DOHH2 (cell line): Measurements from ENCODE around the gene RYR2.

Experiments
- H3F3A ChIP-seq: fragments of 200-600 bp; sonication (generic), shearing (Covaris generic); 2 replicates; pipeline ENCODE4 v1.6.0; 2016; ENCODE audit warnings: antibody characterized with exemption, mild to moderate bottlenecking; ENCODE audit not compliant: control insufficient read depth, insufficient read depth
- H3K27ac ChIP-seq: fragments of 200-600 bp; sonication (generic); 2 replicates; pipeline ENCODE4 v1.5.1; 2014; ENCODE audit warnings: low read depth, mild to moderate bottlenecking, low read length, moderate library complexity
- H3K27me3 ChIP-seq: fragments of 200-600 bp; sonication (generic); 2 replicates; pipeline ENCODE4 v1.6.1; 2014; ENCODE audit warnings: mild to moderate bottlenecking, low read length, mixed read lengths; ENCODE audit not compliant: control insufficient read depth
- H3K36me3 ChIP-seq: fragments of 200-600 bp; sonication (generic); 2 replicates; pipeline ENCODE4 v1.6.1; 2014; ENCODE audit warnings: mild to moderate bottlenecking, low read length, moderate library complexity, mixed read lengths; ENCODE audit not compliant: control insufficient read depth
- H3K4me1 ChIP-seq: fragments of 200-600 bp; sonication (generic); 2 replicates; pipeline ENCODE4 v1.6.1; 2014; ENCODE audit warnings: mild to moderate bottlenecking, low read length, mixed read lengths; ENCODE audit not compliant: control insufficient read depth
- H3K4me2 ChIP-seq: fragments of 200-600 bp; sonication (generic); 2 replicates; pipeline ENCODE4 v1.6.0; 2014; ENCODE audit warnings: mild to moderate bottlenecking, low read length, moderate library complexity
- H3K4me3 ChIP-seq: fragments of 200-600 bp; sonication (generic); 2 replicates; pipeline ENCODE4 v1.5.1; 2014; ENCODE audit warnings: mild to moderate bottlenecking, low read length, mixed read lengths
- H3K79me2 ChIP-seq: fragments of 200-600 bp; sonication (generic); 2 replicates; pipeline ENCODE4 v1.6.1; 2014; ENCODE audit warnings: mild to moderate bottlenecking, low read length, mixed read lengths; ENCODE audit not compliant: control insufficient read depth
- H3K9me2 ChIP-seq: fragments of 200-600 bp; sonication (generic); replicated peaks from 2 replicates; pipeline ENCODE4 v1.6.1; 2014; ENCODE audit warnings: mild to moderate bottlenecking, low read length, mixed read lengths; ENCODE audit not compliant: control insufficient read depth
- H3K9me3 ChIP-seq: fragments of 200-600 bp; sonication (generic); 2 replicates; pipeline ENCODE4 v1.6.1; 2014; ENCODE audit warnings: antibody characterized with exemption, low read length, mixed read lengths; ENCODE audit not compliant: control insufficient read depth, insufficient read depth
- H4K20me1 ChIP-seq: fragments of 200-600 bp; sonication (generic); 2 replicates; pipeline ENCODE4 v1.6.0; 2014; ENCODE audit warnings: low read depth, mild to moderate bottlenecking, antibody characterized with exemption, low read length, moderate library complexity; ENCODE audit not compliant: control insufficient read depth, insufficient read depth
- CTCF ChIP-seq: fragments of 200-600 bp; sonication (generic); IDR thresholded peaks from one replicate; pipeline ENCODE4 v1.5.1; 2014; ENCODE audit warnings: antibody characterized with exemption, mild to moderate bottlenecking, low read depth, low read length; ENCODE audit not compliant: poor library complexity, severe bottlenecking
- EZH2phosphoT487 ChIP-seq: fragments of 200-600 bp; sonication (generic); IDR thresholded peaks from 2 replicates; pipeline ENCODE4 v1.6.1; 2017; ENCODE audit warnings: borderline replicate concordance, mild to moderate bottlenecking, antibody characterized with exemption, low read length, moderate library complexity, mixed read lengths

The RYR2 gene

DNA sequence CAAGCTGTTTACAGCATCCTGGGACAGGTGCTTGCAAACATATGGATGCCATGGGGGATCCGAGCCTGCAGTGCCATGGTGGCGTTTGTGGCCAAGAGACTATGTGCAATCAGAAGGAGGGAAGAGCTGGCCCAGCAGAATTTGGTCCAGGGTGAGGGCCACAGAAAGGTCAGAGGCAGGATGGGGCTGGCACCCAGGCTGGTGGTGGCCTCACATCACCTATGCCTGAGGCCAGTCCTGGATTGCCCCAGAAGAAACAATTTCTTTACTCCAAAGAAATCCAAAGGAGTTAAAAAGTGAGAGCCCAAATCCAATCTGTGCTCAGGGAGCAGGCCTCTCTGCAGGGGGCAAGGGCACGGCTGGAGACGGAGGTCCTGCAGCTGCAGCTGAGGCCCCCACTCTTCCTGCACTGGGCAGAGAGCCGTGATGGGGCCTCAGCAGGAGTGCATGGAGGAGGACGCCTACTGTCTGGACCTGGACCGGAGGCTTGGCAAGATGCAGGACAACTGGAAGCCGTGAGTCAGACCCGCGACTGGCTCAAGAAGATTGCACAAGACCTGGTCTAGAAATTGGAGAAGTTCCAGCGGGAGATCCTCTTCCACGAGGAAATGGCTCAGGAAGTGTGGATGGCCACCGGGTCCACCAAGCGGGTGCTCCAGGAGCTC is 163.5 kb downstream of the RYR2 start:
- H3K4me3 ChIP-seq = no peak overlapping the region
- no peaks in the 10 kb centered on the region for H3K36me3 ChIP-seq
- no peaks in the 10 kb centered on the region for H3K9me3 ChIP-seq
- no peak overlapping the region for H3K4me2 ChIP-seq
- H3K9me2 ChIP-seq = no peaks in the 10 kb centered on the region
- TF ChIP-seq EZH2phosphoT487 (no peak), CTCF (no peak)
- H4K20me1 ChIP-seq = no peaks in the 10 kb centered on the region
- H3K27me3 ChIP-seq = no peaks in the 10 kb centered on the region
- no peak overlapping the region for H3K27ac ChIP-seq
- no peaks in the 10 kb centered on the region for H3K79me2 ChIP-seq
- no peaks in the 10 kb centered on the region for H3F3A ChIP-seq
- no peaks in the 10 kb centered on the region for H3K4me1 ChIP-seq

GRCh38 chr1:237206065-237206414 is 164.1 kb downstream of the RYR2 start:
- Histone ChIP-seq H3K36me3 (no peaks in the 10 kb centered on the region), H3K27ac (no peak overlapping the region), H3K4me1 (no peaks in the 10 kb centered on the region), H3K4me3 (no peak overlapping the region), H3K9me2 (no peaks in the 10 kb centered on the region), H3F3A (no peaks in the 10 kb centered on the region), H3K79me2 (no peaks in the 10 kb centered on the region), H3K27me3 (no peaks in the 10 kb centered on the region), H3K4me2 (no peak overlapping the region), H3K9me3 (no peaks in the 10 kb centered on the region), H4K20me1 (no peaks in the 10 kb centered on the region)
- TF ChIP-seq EZH2phosphoT487 (no peak), CTCF (no peak)

GRCh38 chr1:237211031-237211430 is 169.0 kb downstream of the RYR2 start:
- TF ChIP-seq CTCF = no peak
- no peak for TF ChIP-seq EZH2phosphoT487
- no peak overlapping the region for H3K4me2 ChIP-seq
- H4K20me1 ChIP-seq = no peaks in the 10 kb centered on the region
- H3F3A ChIP-seq = no peaks in the 10 kb centered on the region
- H3K36me3 ChIP-seq = no peaks in the 10 kb centered on the region
- H3K4me1 ChIP-seq = no peaks in the 10 kb centered on the region
- no peak overlapping the region for H3K4me3 ChIP-seq
- H3K9me3 ChIP-seq = no peaks in the 10 kb centered on the region
- H3K79me2 ChIP-seq = no peaks in the 10 kb centered on the region
- no peaks in the 10 kb centered on the region for H3K9me2 ChIP-seq
- H3K27ac ChIP-seq = no peak overlapping the region
- H3K27me3 ChIP-seq = no peaks in the 10 kb centered on the region

- Histone ChIP-seq H4K20me1 (no peaks in the 10 kb centered on the region), H3K36me3 (no peaks in the 10 kb centered on the region), H3K4me2 (no peak overlapping the region), H3K27ac (no peak overlapping the region), H3K4me3 (no peak overlapping the region), H3K9me3 (no peaks in the 10 kb centered on the region), H3K4me1 (no peaks in the 10 kb centered on the region), H3F3A (no peaks in the 10 kb centered on the region), H3K79me2 (no peaks in the 10 kb centered on the region), H3K9me2 (no peaks in the 10 kb centered on the region), H3K27me3 (no peaks in the 10 kb centered on the region)
- TF ChIP-seq EZH2phosphoT487 (no peak), CTCF (no peak)
Observed at GRCh38 chr1:237211540-237211939, 169.6 kb downstream of the RYR2 start.
